Erythroblast (primary cell): ENCODE measurements around the gene PTPRN2.

Experiments used
- GATA1 ChIP-seq: IDR thresholded peaks from 2 replicates; pipeline ENCODE4 v1.6.1; 2011; ENCODE audit warnings: low read depth, mild to moderate bottlenecking, control low read depth, low read length, moderate library complexity
- POLR2A ChIP-seq: IDR thresholded peaks from 2 replicates; pipeline ENCODE4 v1.6.1; 2011; ENCODE audit warnings: mild to moderate bottlenecking, low read length

GRCh38 chr7:157628456-157628855 lies 959.2 kb downstream of the PTPRN2 start:
- no peak for TF ChIP-seq POLR2A
- no peak for TF ChIP-seq GATA1
